Measurements from ENCODE around the gene PDXK. TPM values are rescaled to one million over a fixed set of nuclear protein-coding genes. Genes with fewer than 3 reads are reported as not detected.
A peak's percentile ranks its signal among the peaks of the same experiment; 100 is the strongest.

The PDXK gene
- total and polyA plus RNA-seq, 9 of the 15 experiments (the other 6 are each of a cell fraction or from before 2014, with no cell fraction given) = 5.6 to 162 (median 76.5) TPM

DNA sequence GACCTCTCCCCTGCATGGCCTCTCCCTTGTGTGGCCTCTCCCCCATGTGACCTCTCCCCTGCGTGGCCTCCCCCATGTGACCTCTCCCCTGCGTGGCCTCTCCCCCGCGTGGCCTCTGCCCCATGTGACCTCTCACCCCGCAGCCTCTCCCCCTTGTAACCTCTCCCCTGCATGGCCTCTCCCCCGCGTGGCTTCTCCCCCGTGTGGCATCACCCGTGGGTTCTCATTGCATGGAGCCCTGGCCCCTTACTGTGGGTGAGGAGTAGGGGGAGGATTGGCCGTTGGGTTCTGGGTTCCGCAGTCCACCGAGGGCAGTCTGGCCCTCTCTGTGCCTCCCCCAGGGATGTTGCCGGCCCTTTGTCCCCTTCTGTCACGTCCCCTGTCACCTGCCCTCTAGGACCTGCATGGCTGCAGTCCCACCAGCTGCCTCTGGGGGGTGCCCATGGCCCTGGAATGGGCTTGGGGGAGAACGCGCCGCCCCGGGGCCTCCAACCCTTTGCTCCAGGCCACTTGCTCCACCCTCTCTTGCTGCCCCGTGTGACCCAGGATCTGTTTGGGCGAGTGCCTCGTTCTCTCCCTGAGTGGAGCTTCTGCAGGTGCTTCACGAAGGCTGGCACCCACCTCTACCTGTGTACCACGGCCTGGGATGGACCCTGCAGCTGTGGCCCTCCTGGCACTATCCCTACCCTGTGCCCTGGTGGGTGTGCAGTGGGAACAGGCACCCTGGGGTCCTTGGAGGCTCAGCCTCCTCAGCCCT, 91.8 kb downstream of the PDXK start (continued):
- TF ChIP-seq BMI1 (IDR thresholded peaks at IDR 0.05; ENCODE audit: low read length) (no peak), VEZF1 (CRISPR knock-in tag; IDR thresholded peaks at IDR 0.05) (peak; percentile 58; the same call in 1 of the 2 replicates), GATAD2A (IDR thresholded peaks at IDR 0.05) (no peak), MAX (CRISPR knock-in tag; IDR thresholded peaks at IDR 0.05) (peak; percentile 60; the same call in 1 of the 2 replicates), ZEB2 (IDR thresholded peaks at IDR 0.05) (0 out of 2 replicates have a peak, but pooled peaks have one; percentile 11), POLR2H (tag; IDR thresholded peaks at IDR 0.05; ENCODE audit: low read depth) (no peak), TSC22D4 (tag; IDR thresholded peaks at IDR 0.05) (no peak), CEBPZ (IDR thresholded peaks at IDR 0.05; ENCODE audit: borderline replicate concordance, low read depth, low read length) (no peak), POLR2AphosphoS5 (IDR thresholded peaks at IDR 0.05; ENCODE audit: control insufficient read depth, insufficient read depth, low read depth, low read length) (no peak; the same call in 1 of the 2 replicates), ZNF212 (CRISPR knock-in tag; IDR thresholded peaks at IDR 0.05) (no peak), MEIS2 (IDR thresholded peaks at IDR 0.05; ENCODE audit: partially characterized antibody) (peak; percentile 17), SP1 (CRISPR knock-in tag; IDR thresholded peaks at IDR 0.05) (peak; percentile 66), PHB (CRISPR knock-in tag; IDR thresholded peaks at IDR 0.05) (no peak), KAT7 (CRISPR knock-in tag; IDR thresholded peaks at IDR 0.05; ENCODE audit: borderline replicate concordance) (0 out of 2 replicates have a peak, but pooled peaks have one; percentile 31), ZNF444 (CRISPR knock-in tag; IDR thresholded peaks at IDR 0.05) (no peak), TBL1XR1 (IDR thresholded peaks at IDR 0.05; ENCODE audit: low read length in 2 of 2) (no peak), STAG1 (CRISPR knock-in tag; IDR thresholded peaks at IDR 0.05; ENCODE audit: borderline replicate concordance) (peak; percentile 98), MEF2D (tag; conservative IDR thresholded peaks at IDR 0.05; ENCODE audit: low read depth) (no peak)
- TF ChIP-seq, protein P1, sequence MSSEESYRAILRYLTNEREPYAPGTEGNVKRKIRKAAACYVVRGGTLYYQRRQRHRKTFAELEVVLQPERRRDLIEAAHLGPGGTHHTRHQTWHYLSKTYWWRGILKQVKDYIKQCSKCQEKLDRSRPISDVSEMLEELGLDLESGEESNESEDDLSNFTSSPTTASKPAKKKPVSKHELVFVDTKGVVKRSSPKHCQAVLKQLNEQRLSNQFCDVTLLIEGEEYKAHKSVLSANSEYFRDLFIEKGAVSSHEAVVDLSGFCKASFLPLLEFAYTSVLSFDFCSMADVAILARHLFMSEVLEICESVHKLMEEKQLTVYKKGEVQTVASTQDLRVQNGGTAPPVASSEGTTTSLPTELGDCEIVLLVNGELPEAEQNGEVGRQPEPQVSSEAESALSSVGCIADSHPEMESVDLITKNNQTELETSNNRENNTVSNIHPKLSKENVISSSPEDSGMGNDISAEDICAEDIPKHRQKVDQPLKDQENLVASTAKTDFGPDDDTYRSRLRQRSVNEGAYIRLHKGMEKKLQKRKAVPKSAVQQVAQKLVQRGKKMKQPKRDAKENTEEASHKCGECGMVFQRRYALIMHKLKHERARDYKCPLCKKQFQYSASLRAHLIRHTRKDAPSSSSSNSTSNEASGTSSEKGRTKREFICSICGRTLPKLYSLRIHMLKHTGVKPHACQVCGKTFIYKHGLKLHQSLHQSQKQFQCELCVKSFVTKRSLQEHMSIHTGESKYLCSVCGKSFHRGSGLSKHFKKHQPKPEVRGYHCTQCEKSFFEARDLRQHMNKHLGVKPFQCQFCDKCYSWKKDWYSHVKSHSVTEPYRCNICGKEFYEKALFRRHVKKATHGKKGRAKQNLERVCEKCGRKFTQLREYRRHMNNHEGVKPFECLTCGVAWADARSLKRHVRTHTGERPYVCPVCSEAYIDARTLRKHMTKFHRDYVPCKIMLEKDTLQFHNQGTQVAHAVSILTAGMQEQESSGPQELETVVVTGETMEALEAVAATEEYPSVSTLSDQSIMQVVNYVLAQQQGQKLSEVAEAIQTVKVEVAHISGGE (CRISPR knock-in tag; IDR thresholded peaks at IDR 0.05) = no peak

Measured in K562 (cell line).